ENCODE results near the gene ZSCAN5B. TPM values are rescaled to one million over a fixed set of nuclear protein-coding genes. Genes with fewer than 3 reads are reported as not detected.

The ZSCAN5B gene
- total RNA-seq (2022; extraction: Qiagen RNA extraction): 0.06 to 0.13 TPM (median 0.06 TPM) in 3 of 5 replicates, not detected in the others

DNA sequence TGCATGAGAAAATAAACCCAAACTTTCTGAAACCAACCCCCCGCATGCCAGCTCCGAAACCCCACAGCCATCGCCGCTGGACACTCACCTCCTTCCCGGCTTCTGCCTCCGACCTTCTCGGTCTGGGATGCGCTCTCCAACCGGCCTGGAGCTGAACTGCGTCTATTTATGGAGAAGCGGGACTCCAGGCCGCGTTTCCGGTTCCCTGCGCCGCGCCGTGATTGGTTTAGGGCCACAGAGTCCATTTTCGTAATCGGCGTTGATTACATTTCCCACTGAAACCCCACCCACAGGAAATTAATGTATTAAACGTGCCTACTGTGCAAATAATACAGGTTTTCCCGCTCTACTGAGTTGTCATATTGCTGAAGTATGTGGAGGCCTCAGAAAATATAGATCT is at the start of gene ZSCAN5B:
ZSCAN5B (minus strand) TSS at position 138 of the 400 bp plus-strand sequence. CDS start 4,731 bp downstream, outside the sequence.

GRCh38 chr19:56201973-56202372 is 4.4 kb upstream of the ZSCAN5B start, which contains the start of gene ZSCAN5C:
TSS of gene ZSCAN5C (plus strand) at chr19:56202273. CDS start at chr19:56205914, 3,641 bp downstream.

DNA sequence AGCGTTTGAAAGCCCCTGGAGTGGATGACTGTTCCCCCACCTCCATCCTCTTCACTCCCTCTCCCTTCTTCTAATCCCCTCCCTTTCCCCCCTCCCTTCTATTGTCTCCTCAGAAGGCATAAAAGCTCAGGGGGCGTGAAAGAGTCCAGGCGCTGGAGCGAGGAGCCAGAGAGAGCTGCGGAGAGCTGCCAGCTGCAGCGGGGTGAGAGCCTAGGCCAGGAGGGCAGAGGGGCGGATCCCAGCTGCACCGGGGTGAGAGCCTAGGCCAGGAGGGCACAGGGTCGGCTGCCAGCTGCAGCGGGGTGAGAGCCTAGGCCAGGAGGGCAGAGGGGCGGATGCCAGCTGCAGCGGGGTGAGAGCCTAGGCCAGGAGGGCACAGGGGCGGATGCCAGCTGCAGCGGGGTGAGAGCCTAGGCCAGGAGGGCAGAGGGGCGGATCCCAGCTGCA is 21.7 kb downstream of the ZSCAN5B start, which contains the start of gene GALP:
GALP (plus strand) TSS at position 148 of the 447 bp plus-strand sequence. CDS start 1,101 bp downstream, outside the sequence.

DNA sequence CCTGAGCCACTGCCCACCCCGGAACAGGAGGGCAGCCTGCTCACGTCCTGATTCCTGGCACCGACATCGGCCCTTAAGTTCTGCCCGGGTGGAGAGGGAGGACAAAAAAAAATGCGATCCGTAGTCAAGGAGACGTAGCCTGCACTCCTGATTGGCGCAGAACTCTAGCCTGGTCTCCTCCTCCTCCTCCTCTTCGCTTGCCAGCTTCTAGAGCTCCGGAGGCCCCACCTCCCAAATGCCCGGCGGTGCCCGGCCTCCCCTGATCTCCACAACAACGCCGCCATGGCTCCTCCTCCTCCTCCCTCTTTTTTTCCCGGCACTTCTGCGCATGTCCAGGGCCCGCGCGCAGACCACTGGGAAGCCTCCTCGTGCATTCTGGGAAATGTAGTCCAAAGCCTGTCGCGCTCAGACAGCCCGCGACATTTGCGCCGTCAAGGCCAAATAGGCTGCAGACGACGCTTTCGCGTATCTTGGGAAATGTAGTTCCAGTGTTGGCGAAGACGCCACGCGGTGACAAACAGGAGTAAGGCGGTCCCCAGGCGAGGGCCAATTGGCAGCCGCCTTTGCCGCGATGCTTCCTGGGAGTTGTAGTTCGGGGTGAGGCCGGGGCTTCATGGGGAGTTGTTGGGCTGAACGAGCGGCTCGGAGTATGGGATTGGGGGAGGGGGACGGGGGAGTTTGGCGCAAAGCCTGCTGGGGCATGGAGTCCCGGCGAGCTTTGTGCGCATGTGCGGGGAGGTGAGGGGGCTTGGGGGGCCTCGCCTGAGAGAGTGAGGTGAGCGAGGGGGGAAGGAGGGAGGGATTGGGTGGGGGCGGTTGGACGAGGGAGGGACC is 56.8 kb downstream of the ZSCAN5B start, which contains the start of gene ZNF444:
ZNF444 (plus strand) TSS at position 705 of the 834 bp plus-strand sequence. CDS start 5,625 bp downstream, outside the sequence.

Other genes starting within 250 kb of the ZSCAN5B start
- gene NLRP8, start 250.0 kb downstream of the ZSCAN5B start, total RNA-seq (2022; extraction: Qiagen RNA extraction): not detected in 5 replicates
- gene NLRP5, start 211.0 kb downstream of the ZSCAN5B start, total RNA-seq (2022; extraction: Qiagen RNA extraction): 0.03 to 0.07 TPM (median 0.05 TPM) in 4 of 5 replicates, not detected in the other
- gene ZNF787, start 76.5 kb downstream of the ZSCAN5B start, total RNA-seq (2022; extraction: Qiagen RNA extraction): 27.1 to 47.9 TPM (median 45.3 TPM) in 5 replicates
- gene ZNF444, start 56.5 kb downstream of the ZSCAN5B start, total RNA-seq (2022; extraction: Qiagen RNA extraction): 17.3 to 28.5 TPM (median 26.0 TPM) in 5 replicates
- gene GALP, start 21.8 kb downstream of the ZSCAN5B start, total RNA-seq (2022; extraction: Qiagen RNA extraction): not detected in 5 replicates
- gene ZSCAN5C, start 4.5 kb upstream of the ZSCAN5B start, total RNA-seq (2022; extraction: Qiagen RNA extraction): not detected in 5 replicates
- gene EDDM13, start 75.0 kb upstream of the ZSCAN5B start, total RNA-seq (2022; extraction: Qiagen RNA extraction): not detected in 5 replicates
- gene ZSCAN5A, start 117.1 kb upstream of the ZSCAN5B start, total RNA-seq (2022; extraction: Qiagen RNA extraction): 6.7 to 8.7 TPM (median 7.5 TPM) in 5 replicates
- 0.95 to 1.6 TPM (median 1.1 TPM) in 5 replicates for gene ZNF582, start 195.8 kb upstream of the ZSCAN5B start, total RNA-seq (2022; extraction: Qiagen RNA extraction)
- gene ZNF583, start 206.5 kb upstream of the ZSCAN5B start, total RNA-seq (2022; extraction: Qiagen RNA extraction): 2.1 to 2.8 TPM (median 2.2 TPM) in 5 replicates

Measured in A549 treated with Hydrocortisone at 1 μM for 4 hours (cell line).